ENCODE measurements around the gene PECR.
A peak's percentile ranks its signal among the peaks of the same experiment; 100 is the strongest.

Gene PECR

GRCh38 chr2:216086207-216086893 lies 4.7 kb upstream of the PECR start:
- no peak for TF ChIP-seq CTCF (IDR thresholded peaks at IDR 0.05)
- Mint-ChIP-seq H3K27ac (no peak overlapping the region), H3K27me3 (ENCODE audit: low read depth, poor library complexity) (no peaks in the 10 kb centered on the region), H3K9me3 (no peaks in the 10 kb centered on the region), H3K4me1 (peaks cover 52% of the 10 kb centered on the region), H3K36me3 (ENCODE audit: low read depth) (peaks cover 31% of the 10 kb centered on the region), H3K4me3 (no peak overlapping the region)
- no peak for DNase-seq

- no peaks in the 10 kb centered on the region for H3K27me3 Mint-ChIP-seq (ENCODE audit: low read depth, poor library complexity)
- no peak for DNase-seq
- no peaks in the 10 kb centered on the region for H3K9me3 Mint-ChIP-seq
- peak overlapping the region; percentile 99 for H3K27ac Mint-ChIP-seq
- H3K4me1 Mint-ChIP-seq: peaks cover 63% of the 10 kb centered on the region
- TF ChIP-seq CTCF (IDR thresholded peaks at IDR 0.05): no peak
- H3K36me3 Mint-ChIP-seq (ENCODE audit: low read depth): peaks cover 21% of the 10 kb centered on the region
- H3K4me3 Mint-ChIP-seq: peak overlapping the region; percentile 99
These were observed 2.9 kb upstream of the PECR start for GRCh38 chr2:216084547-216084946.

- Mint-ChIP-seq H3K9me3 (no peaks in the 10 kb centered on the region), H3K36me3 (ENCODE audit: low read depth) (peaks cover 17% of the 10 kb centered on the region), H3K27me3 (ENCODE audit: low read depth, poor library complexity) (no peaks in the 10 kb centered on the region), H3K4me1 (peaks cover 65% of the 10 kb centered on the region), H3K4me3 (peak overlapping the region; percentile 99), H3K27ac (peak overlapping the region; percentile 99)
- TF ChIP-seq CTCF (IDR thresholded peaks at IDR 0.05): no peak
- DNase-seq: peak; percentile 63
These were observed 2.1 kb upstream of the PECR start for GRCh38 chr2:216083464-216084281.

GRCh38 chr2:216082805-216083204 lies 1.2 kb upstream of the PECR start:
- H3K27me3 Mint-ChIP-seq (ENCODE audit: low read depth, poor library complexity): no peaks in the 10 kb centered on the region
- peak; percentile 23 for DNase-seq
- peaks cover 15% of the 10 kb centered on the region for H3K36me3 Mint-ChIP-seq (ENCODE audit: low read depth)
- H3K4me3 Mint-ChIP-seq: peak overlapping the region; percentile 99
- H3K9me3 Mint-ChIP-seq: no peaks in the 10 kb centered on the region
- peaks cover 66% of the 10 kb centered on the region for H3K4me1 Mint-ChIP-seq
- TF ChIP-seq CTCF (IDR thresholded peaks at IDR 0.05): no peak
- H3K27ac Mint-ChIP-seq: peak overlapping the region; percentile 99

GRCh38 chr2:216082117-216082711 lies 605 bp upstream of the PECR start:
- peak overlapping the region; percentile 99 for H3K27ac Mint-ChIP-seq
- no peak for TF ChIP-seq CTCF (IDR thresholded peaks at IDR 0.05)
- H3K36me3 Mint-ChIP-seq (ENCODE audit: low read depth): peaks cover 12% of the 10 kb centered on the region
- no peaks in the 10 kb centered on the region for H3K9me3 Mint-ChIP-seq
- peaks cover 66% of the 10 kb centered on the region for H3K4me1 Mint-ChIP-seq
- H3K27me3 Mint-ChIP-seq (ENCODE audit: low read depth, poor library complexity): no peaks in the 10 kb centered on the region
- DNase-seq: peak; percentile 30
- H3K4me3 Mint-ChIP-seq: peak overlapping the region; percentile 99
